GM13976 (cell line): ENCODE measurements around the gene MAGI3.

Source experiments
- DNase-seq: peaks from one replicate; pipeline ENCODE4 v3.0.0; 2012; ENCODE audit warnings: low spot score
- in situ Hi-C: fragments of 300-500 bp; cut with MboI; formaldehyde crosslinking; loops from one replicate; pipeline ENCODE4 v1.12.0; 2022; ENCODE audit warnings: low sequenced_read_pairs, mixed read lengths, inconsistent platforms; ENCODE audit not compliant: unreplicated experiment
- TF ChIP-seq, protein P1 (sequence below): IDR thresholded peaks from 2 replicates; pipeline ENCODE4 v1.5.1; 2012; ENCODE audit warnings: borderline replicate concordance, mild to moderate bottlenecking; ENCODE audit not compliant: insufficient read depth; ENCODE audit errors: extremely low read depth, missing control alignments, control extremely low read depth

MAGI3 gene

GRCh38 chr1:113677250-113678158 is 287.2 kb downstream of the MAGI3 start:
- in situ Hi-C loops: no loop called here
- TF ChIP-seq, protein P1, sequence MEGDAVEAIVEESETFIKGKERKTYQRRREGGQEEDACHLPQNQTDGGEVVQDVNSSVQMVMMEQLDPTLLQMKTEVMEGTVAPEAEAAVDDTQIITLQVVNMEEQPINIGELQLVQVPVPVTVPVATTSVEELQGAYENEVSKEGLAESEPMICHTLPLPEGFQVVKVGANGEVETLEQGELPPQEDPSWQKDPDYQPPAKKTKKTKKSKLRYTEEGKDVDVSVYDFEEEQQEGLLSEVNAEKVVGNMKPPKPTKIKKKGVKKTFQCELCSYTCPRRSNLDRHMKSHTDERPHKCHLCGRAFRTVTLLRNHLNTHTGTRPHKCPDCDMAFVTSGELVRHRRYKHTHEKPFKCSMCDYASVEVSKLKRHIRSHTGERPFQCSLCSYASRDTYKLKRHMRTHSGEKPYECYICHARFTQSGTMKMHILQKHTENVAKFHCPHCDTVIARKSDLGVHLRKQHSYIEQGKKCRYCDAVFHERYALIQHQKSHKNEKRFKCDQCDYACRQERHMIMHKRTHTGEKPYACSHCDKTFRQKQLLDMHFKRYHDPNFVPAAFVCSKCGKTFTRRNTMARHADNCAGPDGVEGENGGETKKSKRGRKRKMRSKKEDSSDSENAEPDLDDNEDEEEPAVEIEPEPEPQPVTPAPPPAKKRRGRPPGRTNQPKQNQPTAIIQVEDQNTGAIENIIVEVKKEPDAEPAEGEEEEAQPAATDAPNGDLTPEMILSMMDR: peak; percentile 17
- DNase-seq: peak; percentile 61

DNA sequence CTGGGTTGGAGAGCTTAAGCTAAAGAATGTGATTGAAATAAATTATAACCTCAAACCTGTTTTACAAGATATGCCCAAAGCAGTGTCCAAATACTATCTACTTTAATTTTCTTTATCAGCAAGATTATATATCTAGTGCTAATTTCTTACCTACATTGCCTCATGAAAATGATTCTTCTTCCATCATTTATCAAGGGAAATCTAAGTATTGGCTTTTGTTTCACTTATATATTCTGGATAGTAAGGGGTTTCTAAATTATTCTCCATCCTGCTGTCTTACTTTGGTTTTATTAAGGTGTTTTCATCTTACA is 287.8 kb downstream of the MAGI3 start:
- TF ChIP-seq, protein P1: no peak
- in situ Hi-C loops: no loop called here
- no peak for DNase-seq

DNA sequence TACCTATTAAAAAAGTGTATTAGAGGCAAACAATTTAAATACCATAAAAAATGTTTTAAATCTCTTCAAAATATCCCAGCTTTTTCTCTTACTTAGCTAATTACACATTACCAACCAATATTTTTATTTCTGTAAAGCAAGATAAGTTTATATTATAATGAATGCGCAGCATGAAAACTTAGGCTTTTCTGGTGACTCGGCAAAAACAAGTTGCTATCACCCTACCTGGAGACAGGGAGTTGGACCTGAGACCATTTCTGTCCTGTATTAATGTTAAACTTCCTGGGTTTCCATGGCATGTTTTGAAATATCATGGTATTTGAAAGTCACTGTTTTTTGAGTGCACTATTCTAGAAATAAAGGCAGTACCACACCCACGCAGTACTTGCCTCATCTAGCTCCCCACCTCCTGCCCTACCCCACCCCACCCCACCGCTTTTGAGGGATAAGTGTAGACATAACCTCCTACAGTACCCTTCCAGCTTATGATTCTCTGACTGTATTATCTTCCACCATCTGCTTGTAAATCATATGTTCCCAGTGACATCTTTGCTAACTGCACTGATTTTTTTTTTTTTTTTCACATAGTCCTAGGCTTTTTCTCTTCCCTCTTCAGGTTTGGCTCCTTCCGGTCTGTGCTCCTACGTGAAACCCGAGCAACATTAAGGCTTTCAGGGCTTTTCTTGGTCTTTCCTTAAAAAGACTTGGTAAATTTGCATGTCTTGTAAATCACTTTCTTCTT is 291.5 kb downstream of the MAGI3 start:
- no peak for DNase-seq
- in situ Hi-C loops: no loop called here
- TF ChIP-seq, protein P1: no peak

DNA sequence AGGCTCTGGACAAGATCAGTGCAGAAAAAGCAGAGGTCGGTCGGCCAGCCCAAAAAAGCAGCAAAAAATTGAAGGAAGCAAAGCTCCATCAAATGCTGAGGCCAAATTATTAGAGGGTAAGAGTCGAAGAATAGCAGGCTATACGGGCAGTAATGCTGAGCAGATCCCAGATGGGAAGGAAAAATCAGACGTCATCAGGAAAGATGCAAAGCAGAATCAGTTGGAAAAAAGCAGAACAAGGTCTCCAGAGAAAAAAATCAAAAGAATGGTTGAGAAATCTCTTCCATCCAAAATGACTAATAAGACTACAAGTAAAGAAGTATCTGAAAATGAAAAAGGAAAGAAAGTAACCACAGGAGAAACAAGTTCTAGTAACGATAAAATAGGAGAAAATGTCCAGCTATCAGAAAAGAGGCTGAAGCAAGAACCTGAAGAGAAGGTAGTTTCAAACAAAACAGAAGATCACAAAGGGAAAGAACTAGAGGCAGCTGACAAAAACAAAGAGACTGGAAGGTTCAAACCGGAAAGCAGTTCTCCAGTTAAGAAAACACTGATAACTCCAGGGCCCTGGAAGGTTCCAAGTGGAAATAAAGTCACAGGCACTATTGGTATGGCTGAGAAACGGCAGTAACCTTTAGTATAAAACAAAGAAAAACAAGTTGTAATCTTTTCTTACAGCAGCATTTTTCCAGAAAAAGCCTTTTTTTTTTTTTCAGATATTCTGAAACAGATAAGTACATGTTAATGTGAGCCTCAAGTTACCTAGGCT is 293.3 kb downstream of the MAGI3 start:
- in situ Hi-C loops: no loop called here
- no peak for DNase-seq
- TF ChIP-seq, protein P1: no peak

- in situ Hi-C loops: no loop called here
- DNase-seq: no peak
- TF ChIP-seq, protein P1: no peak
Observed at GRCh38 chr1:113684153-113684541, 293.8 kb downstream of the MAGI3 start.

- TF ChIP-seq, protein P1: no peak
- in situ Hi-C loops: no loop called here
- no peak for DNase-seq
Observed at GRCh38 chr1:113686891-113687618, 296.7 kb downstream of the MAGI3 start.
